ENCODE results near the gene SART1.
"Not testable (repeated sequence)": the region's sequence is repeated elsewhere in the genome, so short reads cannot be mapped to it uniquely, and the experiment has no call there.

The SART1 gene

GRCh38 chr11:66020212-66020611 is 58.7 kb downstream of the SART1 start:
- no peak for DNase-seq

DNA sequence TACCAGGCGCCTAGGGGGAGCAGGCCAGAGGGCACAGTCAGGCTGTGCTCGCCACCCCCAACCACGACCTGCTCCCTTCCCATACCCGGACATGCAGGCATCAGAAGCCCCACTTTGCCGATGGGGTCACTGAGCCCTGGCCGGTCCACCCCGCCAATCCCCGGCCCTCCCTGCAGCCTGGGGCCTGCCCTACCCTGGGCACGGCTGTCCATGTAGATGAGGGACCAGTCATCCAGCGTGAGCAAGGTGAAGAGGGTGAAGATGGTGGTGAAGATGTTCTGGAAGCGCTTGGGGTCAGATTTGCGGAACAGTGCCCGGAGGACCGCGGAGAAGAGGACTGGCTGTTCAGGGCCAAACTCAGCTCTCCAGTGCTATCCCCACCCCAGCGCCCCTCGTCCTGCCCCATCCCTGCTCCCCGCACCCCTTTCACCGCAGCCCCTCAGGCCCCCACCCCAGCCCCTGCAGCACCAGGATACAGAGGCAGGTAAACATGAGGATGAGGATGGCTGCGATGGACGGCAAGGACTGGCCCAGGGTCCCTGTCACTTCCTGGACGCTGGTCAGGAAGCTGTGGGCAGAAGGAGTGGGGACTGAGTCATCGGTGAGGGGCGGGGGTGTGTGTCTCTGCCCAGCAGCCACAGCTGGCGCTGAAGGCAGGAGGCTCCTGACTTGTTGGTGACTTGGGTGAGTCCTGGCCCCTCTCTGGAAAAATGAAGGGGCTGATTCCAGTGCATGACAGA is 59.3 kb downstream of the SART1 start:
- no peak for DNase-seq

DNA sequence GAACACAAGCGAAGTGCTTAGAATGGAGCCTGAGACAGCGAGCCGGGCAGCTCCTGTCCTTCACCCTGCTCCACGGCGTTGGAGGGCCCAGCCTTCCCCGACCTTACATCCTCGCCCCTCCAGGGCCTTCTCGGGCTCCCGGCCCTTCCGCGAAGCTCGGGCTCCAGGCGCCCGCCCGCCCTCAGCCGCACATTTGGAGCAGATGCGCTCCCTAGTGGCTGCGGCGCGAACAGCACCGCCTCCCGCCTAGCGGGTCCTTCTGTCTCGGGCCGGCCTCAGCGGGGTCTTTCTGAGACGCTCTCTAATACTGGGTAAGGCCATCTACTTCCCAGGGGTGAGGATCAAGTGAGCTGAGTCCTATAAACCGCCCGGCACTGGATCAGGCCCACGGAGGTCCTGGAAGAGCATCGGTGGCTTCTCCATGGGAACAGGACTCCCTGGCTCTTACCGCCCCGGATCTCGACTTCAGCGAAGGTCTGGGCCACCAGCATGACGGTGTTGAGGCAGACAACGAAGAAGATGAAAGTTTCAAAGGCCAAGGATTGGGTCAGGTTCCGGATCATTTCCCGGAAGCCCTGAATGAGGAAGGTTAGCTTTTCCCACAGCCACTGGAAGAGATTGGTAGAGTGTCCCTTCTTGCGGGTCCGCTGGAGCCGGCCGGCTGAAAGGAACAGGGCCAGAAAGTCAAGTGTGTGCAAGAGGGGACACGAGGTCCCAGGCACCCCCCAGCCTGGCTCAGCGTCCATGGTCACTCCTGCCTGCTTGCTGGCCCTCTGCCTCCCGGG is 61.1 kb downstream of the SART1 start:
- peak; percentile 43 to 56 for DNase-seq

- DNase-seq: not testable (repeated sequence)
Measured at GRCh38 chr11:66023186-66023440, 61.6 kb downstream of the SART1 start.

- no peak for DNase-seq
Measured at GRCh38 chr11:66026017-66026529, 64.5 kb downstream of the SART1 start, which contains the start of gene CATSPER1. CATSPER1 (minus strand) TSS chr11:66026479; CDS start chr11:66026379, 100 bp downstream.

Measured in NCI-H1930 (cell line).